A549 (cell line): ENCODE measurements around the gene CHAD. TPM values are rescaled to one million over a fixed set of nuclear protein-coding genes. Genes with fewer than 3 reads are reported as not detected.

Experiments
- ATAC-seq, 2 experiments: fragments of 200-7000 bp in 1 of 2; fragments of >200 bp in 1 of 2; cut with Nextera tagmentation in 1 of 2; cut with Tn5 transposase in 1 of 2; 3 replicates each; pipeline versions ENCODE4 v1.8.0 to v1.9.1; 2018 to 2020; ENCODE audit warnings: mild to moderate bottlenecking in 1 of 2, moderate library complexity in 1 of 2
- CTCF ChIA-PET: fragments of 300-600 bp; sonication (Branson Sonifier 250); formaldehyde crosslinking; extraction: SDS; loops from one replicate; lab custom pipeline; 2021; ENCODE audit warnings: antibody characterized with exemption, inconsistent platforms; lab: Yijun Ruan, JAX
- POLR2A ChIA-PET: fragments of 350-600 bp; formaldehyde crosslinking; extraction: SDS; loops from one replicate; lab custom pipeline; 2021; ENCODE audit warnings: antibody characterized with exemption, inconsistent platforms; lab: Yijun Ruan, JAX
- DNase-seq, 2 experiments: peaks; one replicate each; pipeline versions ENCODE4 v3.0.0 to v3.0.0-alpha.2; 2011 to 2016; ENCODE audit warnings: low read depth in 1 of 2, low spot score in 1 of 2
- FAIRE-seq: peaks from 2 replicates; lab custom pipeline; 2011; peaks lifted over from hg19 to GRCh38; lab: Jason Lieb, UNC
- H3K27ac ChIP-seq, 2 experiments: fragments of >200 bp; sonication (Bioruptor Twin); formaldehyde crosslinking; 3 replicates each; pipeline ENCODE4 v1.5.1; 2016 to 2017
- H3K4me1 ChIP-seq: fragments of >200 bp; sonication (Bioruptor Twin); formaldehyde crosslinking; 3 replicates; pipeline ENCODE4 v1.6.1; 2016
- H3K4me2 ChIP-seq: fragments of >200 bp; sonication (Bioruptor Twin); formaldehyde crosslinking; 3 replicates; pipeline ENCODE4 v1.6.1; 2016
- H3K4me3 ChIP-seq: fragments of >200 bp; sonication (Bioruptor Twin); formaldehyde crosslinking; 3 replicates; pipeline ENCODE4 v1.5.1; 2016
- H3K9me3 ChIP-seq: fragments of >200 bp; sonication (Bioruptor Twin); formaldehyde crosslinking; 3 replicates; pipeline ENCODE4 v1.6.1; 2016
- BHLHE40 ChIP-seq: IDR thresholded peaks from 2 replicates; pipeline ENCODE4 v1.6.1; 2012; ENCODE audit warnings: low read depth, low read length, inconsistent platforms
- CBX2 ChIP-seq: fragments of 200-600 bp; sonication (generic); IDR thresholded peaks from 2 replicates; pipeline ENCODE4 v1.6.1; 2016; ENCODE audit warnings: low read depth, mild to moderate bottlenecking, borderline replicate concordance
- CEBPB ChIP-seq, 2 experiments: fragments of >200 bp in 1 of 2; sonication (Bioruptor Twin) in 1 of 2; formaldehyde crosslinking in 1 of 2; IDR thresholded peaks; 2 replicates each; pipeline ENCODE4 v1.6.1; 2012 to 2016
- EHF ChIP-seq: fragments of 250-450 bp; sonication (Bioruptor Pico); IDR thresholded peaks from 2 replicates; pipeline ENCODE4 v1.5.0; 2020; ENCODE audit warnings: mild to moderate bottlenecking
- EHMT2 ChIP-seq: fragments of 200-600 bp; sonication (generic); IDR thresholded peaks from 2 replicates; pipeline ENCODE4 v1.6.1; 2016; ENCODE audit warnings: antibody characterized with exemption, low read depth, mild to moderate bottlenecking, moderate library complexity
- ESRRA ChIP-seq: fragments of 150-350 bp; IDR thresholded peaks from 2 replicates; pipeline ENCODE4 v1.6.1; 2014; ENCODE audit warnings: mild to moderate bottlenecking, low read length, borderline replicate concordance
- FOSB ChIP-seq: fragments of 250-450 bp; sonication (Bioruptor Pico); IDR thresholded peaks from 2 replicates; pipeline ENCODE4 v1.5.0; 2020; ENCODE audit warnings: mild to moderate bottlenecking, moderate library complexity
- GATA3 ChIP-seq: IDR thresholded peaks from 2 replicates; pipeline ENCODE4 v1.6.1; 2012; ENCODE audit warnings: borderline replicate concordance
- HDAC2 ChIP-seq: fragments of 200-600 bp; sonication (generic); IDR thresholded peaks from 2 replicates; pipeline ENCODE4 v1.6.1; 2016
- HEYL ChIP-seq: fragments of 250-450 bp; sonication (Bioruptor Pico); IDR thresholded peaks from 2 replicates; pipeline ENCODE4 v1.8.0; 2021; ENCODE audit warnings: mild to moderate bottlenecking, moderate library complexity
- HOXA7 ChIP-seq: fragments of 250-450 bp; sonication (Bioruptor Pico); IDR thresholded peaks from 2 replicates; pipeline ENCODE4 v1.5.0; 2020; ENCODE audit warnings: mild to moderate bottlenecking, moderate library complexity
- HOXB5 ChIP-seq: fragments of 250-450 bp; sonication (Bioruptor Pico); IDR thresholded peaks from 2 replicates; pipeline ENCODE4 v1.5.0; 2020; ENCODE audit warnings: mild to moderate bottlenecking, moderate library complexity
- JUN ChIP-seq, 2 experiments: fragments of >200 bp; sonication (Bioruptor Twin); formaldehyde crosslinking; IDR thresholded peaks; 2 replicates in 1 of 2; 3 replicates in 1 of 2; pipeline ENCODE4 v1.6.1; 2016 to 2017
- KDM5A ChIP-seq: fragments of 200-600 bp; sonication (generic); IDR thresholded peaks from 2 replicates; pipeline ENCODE4 v1.6.1; 2016; ENCODE audit warnings: antibody characterized with exemption, mild to moderate bottlenecking
- MYC ChIP-seq: IDR thresholded peaks from 2 replicates; pipeline ENCODE4 v1.6.1; 2012; ENCODE audit warnings: mild to moderate bottlenecking, inconsistent platforms, low read length, improper control_type of control experiment, borderline replicate concordance
- NFE2L2 ChIP-seq: fragments of 150-350 bp; conservative IDR thresholded peaks from 2 replicates; pipeline ENCODE4 v1.6.1; 2014; ENCODE audit warnings: low read length
- POLR2A ChIP-seq: IDR thresholded peaks from 2 replicates; pipeline ENCODE4 v1.6.1; 2012; ENCODE audit warnings: mild to moderate bottlenecking, low read length
- RAD21 ChIP-seq, 2 experiments: fragments of >200 bp in 1 of 2; sonication (Bioruptor Twin) in 1 of 2; formaldehyde crosslinking in 1 of 2; IDR thresholded peaks in 1 of 2; conservative IDR thresholded peaks in 1 of 2; 2 replicates in 1 of 2; 3 replicates in 1 of 2; pipeline ENCODE4 v1.6.1; 2012 to 2018; ENCODE audit warnings: inconsistent platforms in 1 of 2
- SMC3 ChIP-seq: fragments of >200 bp; sonication (Bioruptor Twin); formaldehyde crosslinking; IDR thresholded peaks from 3 replicates; pipeline ENCODE4 v1.6.1; 2018; ENCODE audit warnings: inconsistent platforms
- SREBF2 ChIP-seq: fragments of 450-650 bp; IDR thresholded peaks from 2 replicates; pipeline ENCODE4 v1.6.1; 2014; ENCODE audit warnings: mild to moderate bottlenecking, moderate library complexity
- TFCP2L1 ChIP-seq: fragments of 250-450 bp; sonication (Bioruptor Pico); IDR thresholded peaks from 2 replicates; pipeline ENCODE4 v1.5.0; 2021; ENCODE audit warnings: mild to moderate bottlenecking
- ZC3H11A ChIP-seq: fragments of 450-650 bp; IDR thresholded peaks from 2 replicates; pipeline ENCODE4 v1.6.1; 2014; ENCODE audit warnings: antibody characterized with exemption, mild to moderate bottlenecking
- WGBS: methylation state at CpG from one replicate; pipeline ENCODE4 v1.1.6; 2017; ENCODE audit errors: missing lambda C conversion rate; 5-methylcytosine and 5-hydroxymethylcytosine counted together
- polyA plus RNA-seq, 4 experiments: library from polyadenylated mRNA; depleted of rRNA in 3 of 4; stranded (reverse); fragments of >200 nt; fragmentation: RNase III in 1 of 4; extraction: RNeasy Plus Mini Kit Qiagen cat#74134 plus additional on column Dnase treatment in 1 of 4; gene quantifications; 2 replicates in 3 of 4; 3 replicates in 1 of 4; pipeline ENCODE4 v1.2.3, GENCODE V29; 2011 to 2017
- TF ChIP-seq, protein P1 (sequence below): IDR thresholded peaks from 2 replicates; pipeline ENCODE4 v1.6.1; 2012; ENCODE audit warnings: low read depth, borderline replicate concordance
- TF ChIP-seq, protein P2 (sequence below): fragments of 450-650 bp; IDR thresholded peaks from 2 replicates; pipeline ENCODE4 v1.6.1; 2014; ENCODE audit warnings: antibody characterized with exemption
- TF ChIP-seq, protein P3 (sequence below): IDR thresholded peaks from 2 replicates; pipeline ENCODE4 v1.6.1; 2012

CHAD gene
- polyA plus RNA-seq, 2 of the 4 experiments (the other 2 are of a cell fraction), result not detected

DNA sequence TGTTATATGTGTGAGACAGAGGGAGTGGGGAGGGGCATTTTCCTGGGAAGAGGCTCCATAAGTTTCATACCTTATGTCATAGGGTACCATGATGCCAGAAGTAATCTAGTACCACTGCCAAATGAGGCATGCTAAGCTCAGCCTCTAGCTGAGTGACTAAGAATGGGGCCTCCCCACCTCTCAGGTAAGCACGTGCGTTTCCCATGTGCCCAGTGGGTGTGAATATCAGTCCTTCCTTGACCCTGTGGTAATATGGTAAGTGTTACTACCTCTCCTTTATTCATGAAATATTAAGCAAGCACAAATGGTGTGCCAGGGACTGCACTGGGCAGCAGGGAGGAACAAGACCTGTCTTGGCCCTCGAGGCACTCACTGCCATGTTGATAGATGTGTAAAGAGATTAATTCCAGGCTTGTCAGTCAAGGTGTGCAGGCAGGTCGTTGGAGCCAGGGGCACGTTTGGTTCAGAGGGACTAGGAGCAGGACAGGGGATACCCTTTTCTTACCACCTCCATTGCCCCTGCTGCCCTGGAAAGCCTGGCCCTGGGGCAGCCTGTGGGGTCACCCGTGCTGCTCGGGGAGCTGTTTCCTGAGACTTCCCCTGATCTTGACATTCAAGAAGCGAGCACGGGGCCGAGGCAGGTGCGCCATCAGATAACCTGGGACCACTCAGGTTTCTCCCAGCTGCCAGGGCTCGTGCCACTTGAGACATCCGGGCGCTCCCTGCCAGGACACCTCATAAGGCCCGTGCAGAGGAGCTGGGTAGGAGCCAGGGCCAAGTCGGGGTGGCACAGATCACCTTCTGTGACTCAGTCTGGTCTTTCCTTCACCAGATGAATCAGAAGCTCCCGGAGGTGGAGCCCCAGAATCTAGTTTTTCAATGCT, 18.8 kb upstream of the CHAD start:
- POLR2A ChIA-PET, result interaction anchor here (0.9 to 1.6 kb wide), 2 partner anchors 8 to 16 kb away, joined by 4 read pairs; no protein-coding TSS in a partner anchor
- TF ChIP-seq SREBF2 (no peak), NFE2L2 (no peak), BHLHE40 (no peak), HOXB5 (CRISPR knock-in tag) (no peak), GATA3 (no peak), HEYL (CRISPR knock-in tag) (no peak), FOSB (CRISPR knock-in tag) (no peak), TFCP2L1 (CRISPR knock-in tag) (no peak), EHMT2 (no peak), RAD21 (conservative IDR thresholded peaks at IDR 0.05 in 1 of 2, IDR thresholded peaks at IDR 0.05 in 1 of 2) (no peak), JUN (IDR thresholded peaks at IDR 0.05) (no peak), KDM5A (no peak)
- TF ChIP-seq, protein P1, sequence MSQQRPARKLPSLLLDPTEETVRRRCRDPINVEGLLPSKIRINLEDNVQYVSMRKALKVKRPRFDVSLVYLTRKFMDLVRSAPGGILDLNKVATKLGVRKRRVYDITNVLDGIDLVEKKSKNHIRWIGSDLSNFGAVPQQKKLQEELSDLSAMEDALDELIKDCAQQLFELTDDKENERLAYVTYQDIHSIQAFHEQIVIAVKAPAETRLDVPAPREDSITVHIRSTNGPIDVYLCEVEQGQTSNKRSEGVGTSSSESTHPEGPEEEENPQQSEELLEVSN, result no peak
- TF ChIP-seq, all 56 proteins: peak for 0
- CTCF ChIA-PET, result interaction anchor here (0.9 to 4.1 kb wide), 12 partner anchors 8 to 355 kb away, joined by 3 to 35 read pairs (median 4); partner anchors contain the start of genes LRRC59 and RSAD1
- Histone ChIP-seq H3K4me1 (peaks cover 13% of the 10 kb centered on the region), H3K4me2 (no peak overlapping the region), H3K27ac (no peak overlapping the region), H3K9me3 (no peaks in the 10 kb centered on the region), H3K4me3 (no peak overlapping the region)
- DNase-seq (no peak), FAIRE-seq (no peak), ATAC-seq (peak; percentile 14 to 16; a peak in 3 of 6 replicates)
- WGBS, result 70% methylated on average over 14 of the region's 17 CpGs

DNA sequence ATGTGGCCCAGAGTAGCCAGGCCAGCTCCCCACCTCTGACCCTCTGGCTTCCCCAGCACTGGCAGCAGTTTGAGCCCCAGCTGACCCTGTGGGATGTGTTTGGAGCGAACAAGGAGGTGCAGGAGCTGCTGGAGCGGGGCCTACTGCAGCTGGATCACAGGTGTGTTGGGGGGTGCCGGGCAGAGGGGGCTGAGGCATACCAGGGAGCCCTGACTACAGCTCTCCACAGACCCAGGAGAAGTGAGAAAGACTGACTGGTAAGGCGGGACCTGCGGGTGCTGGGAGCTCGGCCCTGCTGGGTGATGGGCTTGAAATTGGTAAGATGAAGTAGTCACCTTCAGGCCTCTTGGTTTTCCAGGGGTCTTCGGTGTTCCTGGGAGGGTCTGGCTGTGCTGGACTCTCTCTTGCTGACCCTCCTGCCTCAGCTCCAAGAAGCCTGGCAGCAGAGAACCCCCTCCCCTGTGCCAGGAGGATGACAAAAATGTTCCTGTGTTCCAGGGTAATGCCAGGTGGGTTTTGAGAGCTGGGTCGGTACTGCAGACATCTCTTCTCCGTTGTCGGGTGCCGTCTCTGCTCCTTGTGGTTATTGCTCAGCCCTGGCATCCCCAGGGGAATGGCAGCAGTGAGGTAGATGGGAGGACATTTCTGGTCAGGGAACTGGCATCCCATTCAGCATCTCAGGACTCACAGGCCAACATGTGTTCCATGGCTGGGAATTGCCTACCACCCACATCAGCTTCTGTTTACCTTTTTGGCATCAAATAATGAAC, 15.9 kb upstream of the CHAD start:
- Histone ChIP-seq H3K4me3 (no peak overlapping the region), H3K27ac (no peak overlapping the region), H3K4me1 (peaks cover 30% of the 10 kb centered on the region), H3K4me2 (no peak overlapping the region), H3K9me3 (no peaks in the 10 kb centered on the region)
- TF ChIP-seq NFE2L2 (no peak), TFCP2L1 (CRISPR knock-in tag) (no peak), HOXA7 (CRISPR knock-in tag) (no peak), BHLHE40 (no peak), ESRRA (no peak), ZC3H11A (no peak), HEYL (CRISPR knock-in tag) (no peak), CEBPB (IDR thresholded peaks at IDR 0.05) (no peak), HOXB5 (CRISPR knock-in tag) (no peak), JUN (IDR thresholded peaks at IDR 0.05) (no peak), CBX2 (no peak), GATA3 (no peak), EHF (CRISPR knock-in tag) (no peak), HDAC2 (no peak), MYC (no peak), POLR2A (no peak), SMC3 (no peak)
- TF ChIP-seq, protein P2, sequence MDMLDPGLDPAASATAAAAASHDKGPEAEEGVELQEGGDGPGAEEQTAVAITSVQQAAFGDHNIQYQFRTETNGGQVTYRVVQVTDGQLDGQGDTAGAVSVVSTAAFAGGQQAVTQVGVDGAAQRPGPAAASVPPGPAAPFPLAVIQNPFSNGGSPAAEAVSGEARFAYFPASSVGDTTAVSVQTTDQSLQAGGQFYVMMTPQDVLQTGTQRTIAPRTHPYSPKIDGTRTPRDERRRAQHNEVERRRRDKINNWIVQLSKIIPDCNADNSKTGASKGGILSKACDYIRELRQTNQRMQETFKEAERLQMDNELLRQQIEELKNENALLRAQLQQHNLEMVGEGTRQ, result no peak
- TF ChIP-seq, protein P3, sequence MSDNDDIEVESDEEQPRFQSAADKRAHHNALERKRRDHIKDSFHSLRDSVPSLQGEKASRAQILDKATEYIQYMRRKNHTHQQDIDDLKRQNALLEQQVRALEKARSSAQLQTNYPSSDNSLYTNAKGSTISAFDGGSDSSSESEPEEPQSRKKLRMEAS, result no peak
- ChIA-PET POLR2A (interaction anchor here (1.7 kb wide), 1 partner anchor 58 kb away, joined by 5 read pairs; no protein-coding TSS in a partner anchor), CTCF (interaction anchor here (0.6 to 5.0 kb wide), 21 partner anchors 9 to 368 kb away, joined by 3 to 119 read pairs (median 15); partner anchors contain the start of genes ACSF2, COL1A1 and EPN3)
- ATAC-seq, result no peak
- no peak for DNase-seq
- WGBS, result 92% methylated on average over 11 of the region's 11 CpGs
- no peak for FAIRE-seq
